CD14-positive monocyte (primary cell): ENCODE results near the gene RTP3. TPM values are rescaled to one million over a fixed set of nuclear protein-coding genes. Genes with fewer than 3 reads are reported as not detected.

ENCODE experiments used
- DNase-seq, 3 donors: peaks; one replicate each; pipeline ENCODE4 v3.0.0-alpha.2; 2011 to 2022
- H2AFZ ChIP-seq: 2 replicates; pipeline ENCODE4 v1.6.0; 2012; ENCODE audit warnings: mild to moderate bottlenecking, low read depth, low read length, inconsistent platforms; ENCODE audit not compliant: insufficient read depth, poor library complexity, severe bottlenecking
- H3K27ac ChIP-seq, 2 donors: 1 replicate in 1 of 2; 2 replicates in 1 of 2; pipeline ENCODE4 v1.5.1; 2012 to 2013; ENCODE audit warnings: low read length in 2 of 2, control low read depth in 1 of 2, inconsistent platforms in 1 of 2, low read depth in 1 of 2, mild to moderate bottlenecking in 1 of 2
- H3K27me3 ChIP-seq, 2 donors: one replicate each; pipeline versions ENCODE4 v1.6.0 to v1.6.1; 2011 to 2013; ENCODE audit warnings: low read length in 2 of 2; ENCODE audit not compliant: control insufficient read depth in 2 of 2, insufficient read depth in 2 of 2
- H3K36me3 ChIP-seq, 2 donors: replicated peaks in 1 of 2; 1 replicate in 1 of 2; 2 replicates in 1 of 2; pipeline versions ENCODE4 v1.5.1 to v1.6.1; 2012 to 2013; ENCODE audit warnings: low read length in 2 of 2, control low read depth in 1 of 2, inconsistent platforms in 1 of 2, mild to moderate bottlenecking in 1 of 2; ENCODE audit not compliant: insufficient read depth in 2 of 2, control insufficient read depth in 1 of 2
- H3K4me1 ChIP-seq, 2 donors: 1 replicate in 1 of 2; 2 replicates in 1 of 2; pipeline versions ENCODE4 v1.5.1 to v1.6.1; 2012 to 2013; ENCODE audit warnings: low read length in 2 of 2, control low read depth in 1 of 2, inconsistent platforms in 1 of 2, mild to moderate bottlenecking in 1 of 2, moderate library complexity in 1 of 2; ENCODE audit not compliant: insufficient read depth in 2 of 2, control insufficient read depth in 1 of 2
- H3K4me2 ChIP-seq: replicated peaks from 2 replicates; pipeline ENCODE3; 2012; ENCODE audit warnings: low read length, moderate library complexity, mild to moderate bottlenecking; ENCODE audit not compliant: poor library complexity, severe bottlenecking; ENCODE audit errors: extremely low read depth
- H3K4me3 ChIP-seq, 3 experiments: fragments of 200-600 bp in 1 of 3; sonication (generic) in 1 of 3; replicated peaks in 1 of 3; 1 replicate in 2 of 3; 2 replicates in 1 of 3; pipeline ENCODE4 v1.5.1; 2011 to 2013; ENCODE audit warnings: low read length in 3 of 3, mild to moderate bottlenecking in 3 of 3, control low read depth in 2 of 3, low read depth in 2 of 3, inconsistent platforms in 1 of 3, moderate library complexity in 1 of 3
- H3K79me2 ChIP-seq: 2 replicates; pipeline ENCODE4 v1.6.0; 2012; ENCODE audit warnings: mild to moderate bottlenecking, control low read depth, inconsistent platforms, low read length, moderate library complexity; ENCODE audit not compliant: insufficient read depth
- H3K9ac ChIP-seq: 2 replicates; pipeline ENCODE4 v1.6.0; 2017; ENCODE audit warnings: low read length, mild to moderate bottlenecking; ENCODE audit not compliant: insufficient read depth, poor library complexity, severe bottlenecking
- H3K9me3 ChIP-seq, 2 donors: replicated peaks in 1 of 2; 1 replicate in 1 of 2; 2 replicates in 1 of 2; pipeline versions ENCODE4 v1.5.1 to v1.6.1; 2012 to 2013; ENCODE audit warnings: low read length in 2 of 2, control low read depth in 1 of 2; ENCODE audit not compliant: control insufficient read depth in 1 of 2, insufficient read depth in 1 of 2
- H4K20me1 ChIP-seq: 2 replicates; pipeline ENCODE4 v1.6.0; 2012; ENCODE audit warnings: mild to moderate bottlenecking, low read length, control low read depth, moderate library complexity; ENCODE audit not compliant: insufficient read depth
- H3K27ac Mint-ChIP-seq, 7 donors: one replicate each; pipeline ENCODE4 v1.8.0; 2020; ENCODE audit warnings: mild to moderate bottlenecking in 7 of 7, mixed read lengths in 7 of 7, moderate library complexity in 6 of 7, inconsistent platforms in 2 of 7
- H3K27me3 Mint-ChIP-seq, 3 donors: one replicate each; pipeline ENCODE4 v1.8.0; 2021 to 2022; ENCODE audit warnings: low read depth in 3 of 3, mild to moderate bottlenecking in 3 of 3, mixed read lengths in 3 of 3, moderate library complexity in 3 of 3, inconsistent platforms in 1 of 3
- H3K36me3 Mint-ChIP-seq, 2 donors: one replicate each; pipeline ENCODE4 v1.8.0; 2020; ENCODE audit warnings: mixed read lengths in 2 of 2, inconsistent platforms in 1 of 2, mild to moderate bottlenecking in 1 of 2
- H3K4me1 Mint-ChIP-seq: one replicate; pipeline ENCODE4 v1.8.0; 2020; ENCODE audit warnings: mild to moderate bottlenecking, mixed read lengths
- H3K4me3 Mint-ChIP-seq, 2 donors: one replicate each; pipeline ENCODE4 v1.8.0; 2020; ENCODE audit warnings: mild to moderate bottlenecking in 2 of 2, mixed read lengths in 2 of 2, moderate library complexity in 1 of 2
- H3K9me3 Mint-ChIP-seq, 7 donors: one replicate each; pipeline ENCODE4 v1.8.0; 2020 to 2022; ENCODE audit warnings: mixed read lengths in 7 of 7, mild to moderate bottlenecking in 6 of 7, moderate library complexity in 6 of 7, inconsistent platforms in 2 of 7
- WGBS: methylation state at CpG from one replicate; pipeline ENCODE4 v1.1.5; 2013; ENCODE audit warnings: missing lambda C conversion rate; ENCODE audit not compliant: insufficient coverage; 5-methylcytosine and 5-hydroxymethylcytosine counted together
- intact Hi-C, 2 donors: fragments of 100-400 bp; cut with micrococcal nuclease; formaldehyde crosslinking; loops; one replicate each; pipeline versions ENCODE4 v1.15.0 to v1.15.1; 2023
- polyA plus RNA-seq, 3 donors: library from polyadenylated mRNA; depleted of rRNA in 1 of 3; unstranded in 2 of 3; stranded (reverse) in 1 of 3; fragments of 300-500 nt in 2 of 3; fragments of >200 nt in 1 of 3; fragmentation: Illumina TruSeq in 2 of 3; gene quantifications; 1 replicate in 2 of 3; 2 replicates in 1 of 3; pipeline ENCODE4 v1.2.3, GENCODE V29; 2012 to 2021
- TF ChIP-seq, protein P1 (sequence below): fragments of 200-600 bp; IDR thresholded peaks from one replicate; pipeline ENCODE4 v1.8.0; 2022; ENCODE audit warnings: antibody characterized with exemption, mild to moderate bottlenecking

RTP3 gene
- polyA plus RNA-seq, 3 donors, result not detected

DNA sequence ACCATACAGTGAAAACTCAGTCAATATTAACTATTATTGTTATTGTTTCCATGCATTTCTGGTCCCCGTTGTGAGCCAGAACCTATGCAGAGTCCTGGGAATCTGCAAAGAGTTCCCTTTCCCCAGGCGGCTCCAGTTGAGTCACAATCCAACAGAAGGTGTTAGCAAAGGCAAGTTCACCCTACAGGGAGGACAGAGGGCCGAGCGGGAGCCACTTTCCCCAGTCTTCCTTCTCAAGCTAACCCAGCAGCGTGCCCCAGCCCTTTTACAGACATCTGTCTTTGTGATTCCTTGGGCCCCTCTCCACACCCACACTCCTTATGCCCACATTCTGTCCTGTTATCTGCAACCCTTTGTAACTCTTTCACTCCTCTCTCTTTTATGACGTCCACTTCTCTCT, 20.0 kb upstream of the RTP3 start:
- 99% methylated on average over 6 of the region's 6 CpGs for WGBS
- DNase-seq, result no peak
- no peaks in the 10 kb centered on the region for H3K79me2 ChIP-seq
- H3K4me1 Mint-ChIP-seq, result peaks cover 12% of the 10 kb centered on the region
- TF ChIP-seq, protein P1, sequence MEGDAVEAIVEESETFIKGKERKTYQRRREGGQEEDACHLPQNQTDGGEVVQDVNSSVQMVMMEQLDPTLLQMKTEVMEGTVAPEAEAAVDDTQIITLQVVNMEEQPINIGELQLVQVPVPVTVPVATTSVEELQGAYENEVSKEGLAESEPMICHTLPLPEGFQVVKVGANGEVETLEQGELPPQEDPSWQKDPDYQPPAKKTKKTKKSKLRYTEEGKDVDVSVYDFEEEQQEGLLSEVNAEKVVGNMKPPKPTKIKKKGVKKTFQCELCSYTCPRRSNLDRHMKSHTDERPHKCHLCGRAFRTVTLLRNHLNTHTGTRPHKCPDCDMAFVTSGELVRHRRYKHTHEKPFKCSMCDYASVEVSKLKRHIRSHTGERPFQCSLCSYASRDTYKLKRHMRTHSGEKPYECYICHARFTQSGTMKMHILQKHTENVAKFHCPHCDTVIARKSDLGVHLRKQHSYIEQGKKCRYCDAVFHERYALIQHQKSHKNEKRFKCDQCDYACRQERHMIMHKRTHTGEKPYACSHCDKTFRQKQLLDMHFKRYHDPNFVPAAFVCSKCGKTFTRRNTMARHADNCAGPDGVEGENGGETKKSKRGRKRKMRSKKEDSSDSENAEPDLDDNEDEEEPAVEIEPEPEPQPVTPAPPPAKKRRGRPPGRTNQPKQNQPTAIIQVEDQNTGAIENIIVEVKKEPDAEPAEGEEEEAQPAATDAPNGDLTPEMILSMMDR, result no peak
- H3K27ac Mint-ChIP-seq, result peak overlapping the region in 1 of 7 donors; percentile 74
- H3K4me3 ChIP-seq, result no peak overlapping the region
- H3K9me3 ChIP-seq, result no peaks in the 10 kb centered on the region
- no peak overlapping the region for H3K4me2 ChIP-seq
- no peak overlapping the region for H2AFZ ChIP-seq
- no peak overlapping the region for H3K9ac ChIP-seq
- no peaks in the 10 kb centered on the region for H3K27me3 ChIP-seq
- intact Hi-C loops, result no loop called here
- peaks cover 1 to 9% (median 2%) of the 10 kb centered on the region in 3 donors for H3K27me3 Mint-ChIP-seq
- peaks cover 5 to 18% (median 11%) of the 10 kb centered on the region in 7 donors for H3K9me3 Mint-ChIP-seq
- H4K20me1 ChIP-seq, result no peaks in the 10 kb centered on the region
- H3K36me3 Mint-ChIP-seq, result peaks cover 0 to 4% of the 10 kb centered on the region in 2 donors
- H3K36me3 ChIP-seq, result no peaks in the 10 kb centered on the region
- H3K27ac ChIP-seq, result no peak overlapping the region
- no peak overlapping the region for H3K4me3 Mint-ChIP-seq
- peaks cover 8 to 11% of the 10 kb centered on the region in 2 donors for H3K4me1 ChIP-seq

DNA sequence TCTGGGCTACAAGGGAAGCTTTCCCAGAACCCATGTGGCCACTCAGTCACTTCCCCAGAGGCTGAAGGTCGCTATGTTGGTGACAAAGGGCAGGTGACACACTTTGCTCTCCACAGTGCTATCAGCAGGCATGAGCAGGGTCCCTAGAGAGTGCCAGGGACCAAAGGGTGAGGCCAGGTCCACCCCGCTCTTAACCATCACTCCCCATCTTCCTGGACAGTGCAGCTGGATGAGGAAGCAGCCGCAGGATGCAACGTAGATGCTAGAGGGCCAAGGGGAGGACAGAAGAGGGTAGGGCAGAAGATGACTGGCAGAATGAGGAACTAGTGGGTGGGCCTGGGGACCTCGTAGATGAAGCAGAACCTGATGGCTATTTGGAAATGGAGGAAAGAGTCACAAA, 19.4 kb upstream of the RTP3 start:
- H3K36me3 ChIP-seq, result no peaks in the 10 kb centered on the region
- Mint-ChIP-seq H3K4me3 (no peak overlapping the region), H3K27ac (peak overlapping the region in 5 of 7 donors; percentile 6 to 67 (median 40)), H3K9me3 (peaks cover 5 to 18% (median 11%) of the 10 kb centered on the region in 7 donors), H3K36me3 (peaks cover 0 to 4% of the 10 kb centered on the region in 2 donors), H3K27me3 (peaks cover 1 to 6% (median 2%) of the 10 kb centered on the region in 3 donors), H3K4me1 (peaks cover 12% of the 10 kb centered on the region)
- WGBS, result 5% methylated on average over 4 of the region's 5 CpGs
- peak; percentile 56 to 79 (median 64) for DNase-seq
- intact Hi-C loops, result no loop called here
- H3K9me3 ChIP-seq, result no peaks in the 10 kb centered on the region
- H2AFZ ChIP-seq, result peak overlapping the region; percentile 41
- no peak overlapping the region for H3K9ac ChIP-seq
- no peaks in the 10 kb centered on the region for H3K27me3 ChIP-seq
- no peak overlapping the region for H3K4me3 ChIP-seq
- no peaks in the 10 kb centered on the region for H4K20me1 ChIP-seq
- H3K27ac ChIP-seq, result no peak overlapping the region
- H3K4me1 ChIP-seq, result peaks cover 8 to 11% of the 10 kb centered on the region in 2 donors
- no peak overlapping the region for H3K4me2 ChIP-seq
- TF ChIP-seq, protein P1, result no peak
- H3K79me2 ChIP-seq, result no peaks in the 10 kb centered on the region
